Panc1 (cell line): Measurements from ENCODE around the gene GRM7. TPM values are rescaled to one million over a fixed set of nuclear protein-coding genes. Genes with fewer than 3 reads are reported as not detected.

Source experiments
- ATAC-seq: fragments of 200-7000 bp; cut with Tn5 transposase; 2 replicates; pipeline ENCODE4 v1.9.1; 2020; ENCODE audit warnings: mild to moderate bottlenecking, moderate library complexity
- BruUV-seq: library from RNA; stranded (reverse); fragments of 400-500 nt; replicated peaks from 2 replicates; lab custom pipeline; 2021; lab: Mats Ljungman, UMichigan
- CTCF ChIA-PET: fragments of 300-600 bp; sonication (Branson Sonifier 250); formaldehyde crosslinking; loops from one replicate; lab custom pipeline; 2022; ENCODE audit warnings: antibody characterized with exemption; lab: Charles Lee
- POLR2A ChIA-PET: fragments of 300-600 bp; sonication (Branson Sonifier 250); formaldehyde crosslinking; loops from one replicate; lab custom pipeline; 2022; ENCODE audit warnings: antibody characterized with exemption; lab: Charles Lee
- DNase-seq: peaks from one replicate; pipeline ENCODE4 v3.0.0-alpha.2; 2010; ENCODE audit warnings: low read depth, low spot score
- H3K27ac ChIP-seq: 2 replicates; pipeline ENCODE4 v1.5.1; 2011; ENCODE audit warnings: mild to moderate bottlenecking, low read length, inconsistent platforms
- H3K27me3 ChIP-seq: fragments of 200-500 bp; sonication (Bioruptor generic); 2 replicates; pipeline ENCODE4 v1.6.0; 2014; ENCODE audit warnings: low read length, inconsistent platforms; ENCODE audit not compliant: control insufficient read depth, insufficient read depth
- H3K36me3 ChIP-seq: fragments of 200-500 bp; sonication (Bioruptor generic); 2 replicates; pipeline ENCODE4 v1.5.1; 2014; ENCODE audit warnings: inconsistent platforms, mild to moderate bottlenecking, low read length, moderate library complexity; ENCODE audit not compliant: control insufficient read depth, insufficient read depth
- H3K4me1 ChIP-seq: 2 replicates; pipeline ENCODE4 v1.5.1; 2011; ENCODE audit warnings: inconsistent platforms, mild to moderate bottlenecking, low read length, moderate library complexity; ENCODE audit not compliant: control insufficient read depth, insufficient read depth
- H3K4me3 ChIP-seq, 2 experiments: 2 replicates each; pipeline ENCODE4 v1.5.1; 2011 to 2012; ENCODE audit warnings: low read depth in 2 of 2, low read length in 2 of 2, mild to moderate bottlenecking in 2 of 2, inconsistent platforms in 1 of 2, moderate library complexity in 1 of 2
- H3K9me3 ChIP-seq: fragments of 200-500 bp; sonication (Bioruptor generic); 2 replicates; pipeline ENCODE4 v1.5.1; 2014; ENCODE audit warnings: low read depth, mild to moderate bottlenecking, inconsistent platforms, low read length, moderate library complexity; ENCODE audit not compliant: control insufficient read depth, insufficient read depth
- CTCF ChIP-seq: fragments of 450-650 bp; IDR thresholded peaks from 2 replicates; pipeline ENCODE4 v1.5.1; 2017; ENCODE audit warnings: mild to moderate bottlenecking
- POLR2AphosphoS5 ChIP-seq: IDR thresholded peaks from 2 replicates; pipeline ENCODE4 v1.6.1; 2012; ENCODE audit warnings: mild to moderate bottlenecking, low read depth, low read length, moderate library complexity
- REST ChIP-seq, 2 experiments: IDR thresholded peaks; 2 replicates each; pipeline ENCODE4 v1.6.1; 2011 to 2012; ENCODE audit warnings: low read depth in 2 of 2, control low read depth in 1 of 2, low read length in 1 of 2, mild to moderate bottlenecking in 1 of 2, moderate library complexity in 1 of 2; ENCODE audit not compliant: insufficient read depth in 1 of 2
- SIN3A ChIP-seq: IDR thresholded peaks from 2 replicates; pipeline ENCODE4 v1.6.1; 2012; ENCODE audit warnings: low read depth, mild to moderate bottlenecking, low read length, moderate library complexity, borderline replicate concordance; ENCODE audit not compliant: insufficient read depth
- TCF7L2 ChIP-seq: IDR thresholded peaks from 2 replicates; pipeline ENCODE4 v1.6.1; 2011; ENCODE audit warnings: mild to moderate bottlenecking, low read depth, low read length, inconsistent platforms
- in situ Hi-C: cut with HindIII; loops from 2 replicates; pipeline ENCODE4 v1.10.0; 2016; ENCODE audit warnings: low sequenced_read_pairs, low pct_unique_long_range_greater_than_20kb
- intact Hi-C: fragments of 100-400 bp; cut with micrococcal nuclease; formaldehyde crosslinking; loops from one replicate; pipeline ENCODE4 v1.10.0; 2022; ENCODE audit not compliant: unreplicated experiment
- total RNA-seq: library from RNA; stranded (reverse); gene quantifications from one replicate; pipeline ENCODE4 v1.2.1, GENCODE V29; 2021; ENCODE audit not compliant: unreplicated experiment

The GRM7 gene
- total RNA-seq, 1 experiment from 2014 or later, result not detected

- intact Hi-C loops (no loop called here), in situ Hi-C loops (no loop called here)
- no TSS peak for BruUV-seq
- Histone ChIP-seq H3K36me3 (no peaks in the 10 kb centered on the region), H3K27me3 (no peaks in the 10 kb centered on the region), H3K9me3 (no peaks in the 10 kb centered on the region), H3K4me3 (no peak overlapping the region), H3K27ac (no peak overlapping the region), H3K4me1 (no peaks in the 10 kb centered on the region)
- ChIA-PET CTCF (no interaction called here), POLR2A (no interaction called here)
- ATAC-seq (no peak), DNase-seq (no peak)
- no peak for TF ChIP-seq REST (IDR thresholded peaks at IDR 0.05; ENCODE audit: insufficient read depth in 1 of 2, low read depth in 2 of 2, low read length in 1 of 2)
- no peak for TF ChIP-seq TCF7L2
- no peak for TF ChIP-seq CTCF
- TF ChIP-seq POLR2AphosphoS5, result no peak
- TF ChIP-seq SIN3A, result no peak
Observed at GRCh38 chr3:7651274-7651673, 790.4 kb downstream of the GRM7 start.

GRCh38 chr3:7657214-7658112 lies 796.5 kb downstream of the GRM7 start:
- ChIA-PET POLR2A (no interaction called here), CTCF (no interaction called here)
- BruUV-seq, result no TSS peak
- H3K27ac ChIP-seq, result no peak overlapping the region
- no peaks in the 10 kb centered on the region for H3K4me1 ChIP-seq
- no peaks in the 10 kb centered on the region for H3K36me3 ChIP-seq
- TF ChIP-seq CTCF (no peak), POLR2AphosphoS5 (no peak), REST (IDR thresholded peaks at IDR 0.05; ENCODE audit: insufficient read depth in 1 of 2, low read depth in 2 of 2, low read length in 1 of 2) (no peak)
- no peak for DNase-seq
- H3K4me3 ChIP-seq, result no peak overlapping the region
- H3K27me3 ChIP-seq, result no peaks in the 10 kb centered on the region
- no peaks in the 10 kb centered on the region for H3K9me3 ChIP-seq
- intact Hi-C loops (no loop called here), in situ Hi-C loops (no loop called here)
- ATAC-seq, result no peak
